GM19395 (cell line): ENCODE measurements around the gene ZMAT5.

ENCODE experiments used
- ATAC-seq: cut with Tn5 transposase; IDR thresholded peaks from one replicate; pipeline ENCODE4 v1.9.1; 2021; ENCODE audit warnings: mild to moderate bottlenecking, moderate library complexity; ENCODE audit not compliant: unreplicated experiment

The ZMAT5 gene

GRCh38 chr22:29732883-29733282 is 33.9 kb downstream of the ZMAT5 start:
- ATAC-seq: no peak

GRCh38 chr22:29731058-29731850 is 35.6 kb downstream of the ZMAT5 start:
- ATAC-seq: no peak

DNA sequence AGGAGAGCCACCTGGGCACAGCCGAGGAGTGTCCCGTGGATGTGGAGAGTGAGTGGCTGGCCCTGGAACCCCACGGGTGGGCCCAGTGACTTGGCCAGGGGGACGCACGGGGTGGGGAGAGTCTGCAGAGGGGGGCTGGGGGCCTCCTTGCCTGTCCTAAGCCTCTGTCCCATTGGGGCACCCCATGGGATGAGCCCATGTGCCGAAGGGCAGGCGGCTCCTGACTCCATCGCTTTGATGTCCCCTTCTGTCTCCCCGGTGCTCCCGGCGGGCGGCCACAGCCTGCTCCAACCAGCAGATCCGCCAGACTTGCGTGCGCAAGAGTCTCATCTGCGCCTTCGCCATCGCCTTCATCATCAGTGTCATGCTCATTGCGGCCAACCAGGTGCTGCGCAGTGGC is 37.6 kb downstream of the ZMAT5 start:
- no peak for ATAC-seq

GRCh38 chr22:29727131-29727523 is 39.7 kb downstream of the ZMAT5 start:
- ATAC-seq: no peak

DNA sequence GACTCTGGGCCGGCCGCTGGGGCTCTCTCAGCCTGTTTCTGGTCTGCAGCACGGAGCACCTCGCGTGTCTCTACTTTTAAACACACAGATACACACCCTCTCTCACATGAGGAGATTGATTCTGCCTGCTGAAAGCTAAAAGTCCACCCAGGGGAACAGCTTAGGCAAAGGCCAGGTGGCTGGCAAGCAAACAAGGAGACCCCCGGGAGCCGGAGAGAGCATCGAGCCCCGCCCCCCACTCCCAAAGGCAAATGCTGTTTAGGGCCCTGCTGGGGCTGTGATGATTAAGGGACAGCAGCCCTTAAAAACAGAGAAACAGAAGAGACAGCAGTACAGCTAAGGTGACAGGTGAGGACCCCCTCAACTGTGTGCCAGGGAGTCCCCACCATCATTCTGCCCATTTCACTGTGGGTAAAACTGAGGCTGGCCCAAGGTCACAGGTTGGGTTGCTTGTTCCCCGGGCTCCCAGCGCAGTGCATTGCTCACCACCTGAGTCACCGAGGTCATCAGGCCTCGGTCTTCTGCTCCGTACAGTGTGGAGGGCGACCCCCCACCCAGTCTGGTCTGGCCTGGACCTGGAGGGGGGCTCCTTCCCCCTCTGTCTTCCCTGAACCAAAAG is 40.2 kb downstream of the ZMAT5 start:
- no peak for ATAC-seq

DNA sequence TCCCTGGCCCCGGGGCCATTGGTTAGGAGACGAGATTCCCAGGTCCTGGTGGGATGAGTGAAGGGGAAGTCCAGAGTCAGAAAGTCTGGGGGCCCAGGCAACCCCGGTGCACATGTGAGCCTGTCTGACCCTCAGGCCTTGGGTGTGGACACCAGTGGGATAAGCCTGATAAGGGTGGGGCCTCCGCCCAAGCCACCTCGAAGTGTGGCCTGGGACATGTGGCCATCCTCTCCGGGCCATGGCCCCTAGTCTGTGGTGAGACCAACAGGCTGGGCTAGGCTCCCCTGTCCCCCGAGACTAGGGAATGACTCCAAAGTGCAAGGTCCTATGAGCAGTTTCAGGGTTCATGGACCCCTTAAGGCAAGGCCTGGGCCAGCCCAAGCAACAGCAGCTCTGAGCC is 40.7 kb downstream of the ZMAT5 start:
- ATAC-seq: no peak

DNA sequence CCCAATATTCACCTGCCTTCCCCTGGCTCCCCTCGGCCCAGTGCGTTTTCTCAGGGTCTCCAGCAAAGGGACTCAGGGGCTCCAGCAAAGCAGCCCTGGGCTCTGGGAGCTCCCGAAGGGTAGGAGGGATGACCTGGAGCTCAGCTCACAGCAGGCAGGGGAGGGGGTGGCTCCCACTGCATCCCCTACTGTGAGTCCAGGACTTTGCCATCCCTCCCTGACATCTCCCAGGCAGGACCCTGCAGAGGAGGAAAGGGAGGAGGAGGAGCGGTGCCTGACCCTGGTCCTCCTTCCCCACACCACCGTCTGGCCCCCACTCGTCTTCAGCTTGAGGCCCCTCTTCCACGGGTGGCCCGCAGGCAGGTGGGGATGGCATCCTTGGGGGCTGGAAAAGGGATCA is 42.0 kb downstream of the ZMAT5 start:
- ATAC-seq: no peak

- ATAC-seq: no peak
Measured at GRCh38 chr22:29723766-29724165, 43.0 kb downstream of the ZMAT5 start.

DNA sequence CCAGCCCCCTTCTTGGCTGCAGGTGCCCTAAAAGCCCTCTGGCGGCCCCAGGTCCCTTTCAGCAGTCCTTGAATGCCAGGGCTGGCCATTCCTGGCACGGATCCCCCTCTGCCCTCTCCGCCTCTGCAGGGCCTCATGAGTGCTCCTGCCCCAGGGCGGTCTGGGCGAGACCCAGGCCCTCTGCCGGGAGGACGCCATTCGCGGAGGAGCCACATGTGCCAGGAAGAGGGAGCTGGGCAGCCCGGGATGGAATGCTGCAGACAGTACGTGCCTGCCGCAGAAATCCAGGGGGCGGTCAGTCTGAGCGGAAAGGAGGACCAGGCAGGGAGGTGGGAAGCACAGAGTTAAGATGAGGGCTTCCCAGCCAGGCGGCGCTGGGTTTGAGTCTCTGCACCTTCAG is 44.2 kb downstream of the ZMAT5 start:
- ATAC-seq: no peak

GRCh38 chr22:29722151-29722550 is 44.7 kb downstream of the ZMAT5 start:
- no peak for ATAC-seq

DNA sequence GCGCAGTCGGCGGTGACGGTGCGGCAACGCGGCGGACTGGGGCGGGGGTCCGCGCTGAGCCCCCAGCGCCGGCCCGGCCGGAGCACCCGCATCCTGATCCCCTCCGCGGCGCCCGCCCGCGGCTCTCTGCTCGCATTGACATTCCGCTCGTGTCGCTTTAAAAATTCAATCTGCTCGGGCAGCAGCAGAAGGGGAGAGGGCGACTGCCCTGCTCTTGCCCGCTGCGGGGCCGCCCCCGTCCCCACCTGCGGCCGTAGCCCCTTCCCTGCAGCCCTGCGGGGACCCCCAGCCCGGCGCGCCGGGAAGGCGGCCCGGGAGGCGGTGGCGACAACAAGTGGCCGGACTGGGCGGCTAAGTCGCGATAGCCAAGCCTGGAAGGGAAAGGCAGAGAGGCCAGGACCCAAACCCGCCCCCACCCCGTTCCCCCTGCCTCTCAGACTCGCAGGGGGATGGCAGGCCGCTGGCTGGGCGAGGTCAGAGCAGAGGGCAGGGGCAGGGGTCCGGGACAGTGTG is 45.9 kb downstream of the ZMAT5 start:
- ATAC-seq: no peak

GRCh38 chr22:29719899-29720645 is 46.7 kb downstream of the ZMAT5 start, which contains the start of gene CABP7:
Gene CABP7, plus strand, starts transcription at chr22:29720003. Its CDS starts 422 bp downstream, at chr22:29720425.
- ATAC-seq: no peak

DNA sequence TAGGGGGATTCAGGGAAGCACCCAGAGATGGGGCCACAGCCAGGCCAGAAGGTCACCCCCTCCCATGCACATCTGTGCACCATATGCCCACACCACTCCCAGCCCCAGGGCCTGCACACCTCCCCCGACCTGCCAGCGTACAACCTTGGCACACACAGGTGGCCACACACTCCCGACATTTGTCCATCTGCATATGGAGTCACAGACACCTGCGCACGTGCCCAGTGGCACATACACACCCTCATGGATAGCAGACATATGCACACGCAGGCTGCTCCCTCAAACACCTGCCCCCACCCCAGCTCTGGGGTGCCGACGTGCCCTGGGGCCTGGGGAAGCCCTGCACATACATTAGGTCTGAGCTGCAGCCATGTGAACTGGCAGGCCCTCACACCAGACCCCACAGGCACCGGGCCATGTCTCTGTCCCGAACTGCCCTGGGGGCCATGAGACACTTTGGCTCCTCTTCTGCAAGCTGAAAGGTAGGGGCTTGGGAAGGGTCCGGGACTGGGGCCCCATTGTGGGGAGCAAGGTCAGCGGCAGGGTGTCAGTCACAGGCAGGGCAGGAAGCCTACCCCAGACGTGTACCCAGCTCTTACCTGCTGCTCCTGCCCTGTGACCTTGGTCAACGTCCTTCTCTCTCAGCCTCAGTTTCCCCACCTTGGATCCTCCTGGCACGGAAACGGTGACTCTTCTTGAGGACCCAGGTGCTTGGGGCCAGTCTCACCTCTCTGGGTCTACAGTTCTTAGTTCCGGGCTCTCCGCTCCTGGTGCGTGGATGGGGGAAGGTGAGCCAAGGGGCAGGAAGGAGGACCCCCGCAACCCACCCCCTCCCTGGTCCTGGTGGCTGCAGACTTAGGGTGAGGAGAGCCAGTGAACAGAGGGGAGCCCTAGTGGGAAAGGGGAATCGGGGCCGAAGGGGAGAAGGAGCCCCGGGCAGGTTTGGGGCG is 47.6 kb downstream of the ZMAT5 start:
- no peak for ATAC-seq

- ATAC-seq: no peak
Measured at GRCh38 chr22:29717789-29718188, 49.0 kb downstream of the ZMAT5 start.

DNA sequence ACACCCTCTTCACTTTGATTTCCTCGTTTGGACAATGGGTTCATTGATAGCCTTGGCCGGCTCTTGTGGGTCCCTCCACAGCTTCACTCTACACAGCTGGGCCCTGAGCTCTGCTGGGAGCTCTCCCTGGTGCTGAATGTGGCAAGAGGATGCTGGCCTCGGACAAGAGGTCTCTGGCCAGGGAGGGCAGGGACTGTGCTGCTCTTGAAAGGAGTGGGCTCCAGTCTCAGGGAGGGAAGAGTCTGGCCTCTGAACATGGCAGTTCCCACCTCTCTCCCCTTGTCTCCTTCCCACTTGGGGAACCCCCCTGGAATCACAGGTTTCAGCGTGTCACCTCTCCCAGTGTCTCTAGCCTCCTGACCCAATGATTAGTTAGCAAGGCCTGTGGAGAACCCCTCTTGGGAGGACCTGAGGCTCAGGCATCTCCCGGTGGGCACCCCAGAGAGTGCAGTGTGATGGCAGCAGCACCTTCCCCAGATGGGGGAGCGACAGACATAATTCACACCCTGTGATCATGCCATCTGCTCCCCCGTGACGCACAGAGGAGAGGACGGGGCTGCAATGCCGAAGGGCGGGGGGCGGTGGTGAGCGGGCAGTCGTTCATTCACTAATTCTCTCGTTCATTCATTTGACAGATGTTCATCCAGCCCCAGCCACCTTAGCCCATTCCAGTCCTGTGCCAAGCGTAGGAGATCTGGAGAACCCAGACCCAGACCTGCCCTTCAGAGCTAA is 49.8 kb downstream of the ZMAT5 start:
- ATAC-seq: no peak

GRCh38 chr22:29715705-29716104 is 51.1 kb downstream of the ZMAT5 start:
- ATAC-seq: no peak

DNA sequence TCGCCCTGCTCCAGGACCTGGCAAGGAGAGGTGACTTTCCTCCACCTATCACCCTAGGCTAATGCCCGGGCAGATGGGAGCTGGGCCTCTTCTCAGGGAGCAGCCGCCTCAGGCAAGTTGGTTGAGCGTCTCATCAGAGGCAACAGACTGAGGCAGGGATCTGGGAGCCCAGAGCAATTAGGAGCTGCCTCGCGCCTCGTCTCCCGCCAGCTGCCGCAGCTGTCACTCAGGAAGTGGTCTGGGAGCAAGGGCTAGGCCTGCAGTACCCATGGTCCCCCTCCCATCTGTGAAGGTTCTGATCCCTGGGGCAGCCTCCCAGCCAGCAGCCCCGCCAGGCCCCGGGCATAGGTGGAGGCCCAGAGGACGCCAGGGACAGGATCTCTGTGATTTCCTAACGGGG is 51.6 kb downstream of the ZMAT5 start:
- no peak for ATAC-seq

DNA sequence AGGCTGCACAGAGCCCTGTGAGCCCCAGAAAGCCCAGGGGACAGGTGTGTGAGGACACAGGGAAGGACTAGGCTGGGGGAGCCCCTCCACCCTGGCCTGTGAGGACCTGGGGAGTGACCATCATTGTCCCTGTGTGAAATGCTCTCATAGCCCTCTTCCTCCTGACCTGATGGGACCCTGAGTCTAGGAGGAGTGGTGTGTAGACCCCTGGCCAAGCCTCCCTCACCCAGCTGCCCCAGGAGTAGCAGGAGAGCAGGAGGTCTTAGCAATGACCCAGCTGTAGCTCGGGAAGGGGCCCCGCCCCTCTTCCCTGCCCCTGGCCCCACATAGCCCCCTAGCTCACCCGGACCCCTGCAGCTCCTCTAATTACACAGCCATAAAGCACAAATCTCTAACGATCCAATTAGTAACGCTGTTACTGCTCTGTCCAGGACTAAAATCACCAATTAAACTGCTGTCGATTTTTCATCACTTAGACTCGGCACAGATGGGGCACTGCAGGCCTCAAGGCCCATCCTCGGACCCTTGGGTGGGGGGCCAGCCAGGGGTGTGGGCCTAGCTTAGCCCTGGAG is 53.6 kb downstream of the ZMAT5 start:
- ATAC-seq: no peak

DNA sequence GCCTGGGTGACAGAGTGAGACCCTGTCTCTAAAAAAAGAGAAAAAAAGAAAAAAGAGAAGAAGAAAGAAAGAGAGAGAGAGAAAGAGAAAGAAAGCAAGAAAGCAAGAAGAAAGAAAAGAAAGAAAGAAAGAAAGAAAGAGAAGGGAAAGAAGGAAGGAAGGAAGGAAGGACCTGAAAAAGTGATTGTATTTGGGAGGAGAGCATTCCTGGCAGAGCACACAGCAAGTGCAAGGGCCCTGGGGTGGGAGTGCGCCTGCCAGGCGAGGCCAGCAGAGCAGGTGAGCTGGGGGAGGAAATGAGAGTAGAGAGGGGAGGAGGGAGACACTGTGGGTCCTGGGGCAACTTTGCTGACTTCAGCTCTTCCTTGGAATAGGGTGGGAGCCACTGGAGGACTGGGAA is 54.7 kb downstream of the ZMAT5 start:
- no peak for ATAC-seq
